GM12878 (cell line): ENCODE results near the gene PRR11. TPM values are rescaled to one million over a fixed set of nuclear protein-coding genes. Genes with fewer than 3 reads are reported as not detected.

ENCODE experiments used
- BRCA1 ChIP-seq: IDR thresholded peaks from 2 replicates; pipeline ENCODE4 v1.6.1; 2011; ENCODE audit warnings: low read depth, low read length, improper control_type of control experiment
- FOS ChIP-seq: IDR thresholded peaks from 3 replicates; pipeline ENCODE4 v1.6.1; 2011; ENCODE audit warnings: borderline replicate concordance; ENCODE audit not compliant: insufficient read length; ENCODE audit errors: extremely low read depth
- KDM1A ChIP-seq: fragments of 200-600 bp; sonication (generic); IDR thresholded peaks from 2 replicates; pipeline ENCODE4 v1.6.1; 2016; ENCODE audit warnings: borderline replicate concordance
- MEF2A ChIP-seq: IDR thresholded peaks from 2 replicates; pipeline ENCODE4 v1.6.1; 2011; ENCODE audit warnings: low read depth, mild to moderate bottlenecking, low read length, moderate library complexity; ENCODE audit not compliant: insufficient read depth
- NR2C2 ChIP-seq: IDR thresholded peaks from 2 replicates; pipeline ENCODE4 v1.6.1; 2011; ENCODE audit warnings: borderline replicate concordance, low read depth; ENCODE audit not compliant: control insufficient read depth, insufficient read length
- POLR2AphosphoS5 ChIP-seq: IDR thresholded peaks from 2 replicates; pipeline ENCODE4 v1.6.1; 2011; ENCODE audit warnings: mild to moderate bottlenecking, low read length, inconsistent platforms
- RAD21 ChIP-seq: IDR thresholded peaks from 2 replicates; pipeline ENCODE4 v1.6.1; 2011; ENCODE audit warnings: mild to moderate bottlenecking, low read depth, low read length, moderate library complexity; ENCODE audit not compliant: insufficient read depth
- RUNX3 ChIP-seq: IDR thresholded peaks from 2 replicates; pipeline ENCODE4 v1.6.1; 2012; ENCODE audit warnings: low read length, inconsistent platforms
- SIN3A ChIP-seq: IDR thresholded peaks from 2 replicates; pipeline ENCODE4 v1.6.1; 2012; ENCODE audit warnings: low read depth, low read length, improper control_type of control experiment
- SIX5 ChIP-seq: IDR thresholded peaks from 2 replicates; pipeline ENCODE4 v1.6.1; 2011; ENCODE audit warnings: mild to moderate bottlenecking, low read depth, low read length, moderate library complexity; ENCODE audit not compliant: severe bottlenecking
- SREBF2 ChIP-seq: IDR thresholded peaks from 2 replicates; pipeline ENCODE4 v1.6.1; 2012; ENCODE audit warnings: mild to moderate bottlenecking, low read length
- STAT1 ChIP-seq: fragments of 450-650 bp; conservative IDR thresholded peaks from 2 replicates; pipeline ENCODE4 v1.6.1; 2014; ENCODE audit warnings: antibody characterized with exemption, mild to moderate bottlenecking
- STAT3 ChIP-seq: IDR thresholded peaks from 2 replicates; pipeline ENCODE4 v1.6.1; 2011; ENCODE audit warnings: low read depth, low read length, improper control_type of control experiment
- ZBED1 ChIP-seq: IDR thresholded peaks from 2 replicates; pipeline ENCODE4 v1.6.1; 2016; ENCODE audit warnings: borderline replicate concordance
- ZNF384 ChIP-seq: IDR thresholded peaks from 2 replicates; pipeline ENCODE4 v1.6.1; 2012; ENCODE audit warnings: low read depth, mild to moderate bottlenecking, low read length, improper control_type of control experiment, borderline replicate concordance
- polyA plus RNA-seq, 11 experiments: library from polyadenylated mRNA; depleted of rRNA in 4 of 11; unstranded in 6 of 11; stranded (reverse) in 5 of 11; fragments of >200 nt; fragmentation: Nextera tagmentation in 4 of 11; fragmentation: Illumina TruSeq in 1 of 11; extraction: Ambion mirVana in 4 of 11; extraction: Trizol in 1 of 11; gene quantifications; 1 replicate in 1 of 11; 2 replicates in 10 of 11; pipeline versions ENCODE4 v1.2.1 to v1.2.3, GENCODE V29; 2011 to 2016; ENCODE audit warnings: inconsistent platforms in 2 of 11, missing spikeins in 2 of 11, low read depth in 1 of 11
- total RNA-seq, 4 experiments: library from RNA; depleted of rRNA in 3 of 4; stranded (reverse); fragments of >200 nt in 3 of 4; fragmentation: Illumina TruSeq in 1 of 4; extraction: Trizol in 1 of 4; gene quantifications; 2 replicates each; pipeline versions ENCODE4 v1.2.1 to v1.2.3, GENCODE V29; 2013 to 2021
- TF ChIP-seq, protein P1 (sequence below): fragments of 450-650 bp; IDR thresholded peaks from 2 replicates; pipeline ENCODE4 v1.6.1; 2017; ENCODE audit warnings: mild to moderate bottlenecking
- TF ChIP-seq, protein P2 (sequence below): fragments of 150-350 bp; IDR thresholded peaks from 2 replicates; pipeline ENCODE4 v1.6.1; 2016; ENCODE audit warnings: low read depth, low read length
- TF ChIP-seq, protein P3 (sequence below): IDR thresholded peaks from 2 replicates; pipeline ENCODE4 v1.6.1; 2012; ENCODE audit warnings: improper control_type of control experiment, low read depth, low read length; ENCODE audit not compliant: insufficient replicate concordance
- TF ChIP-seq, protein P4 (sequence below): fragments of 450-650 bp; IDR thresholded peaks from 2 replicates; pipeline ENCODE4 v1.6.1; 2016; ENCODE audit warnings: mild to moderate bottlenecking

The PRR11 gene
- total and polyA plus RNA-seq, 10 of the 15 experiments (the other 5 are each of a cell fraction or from before 2014, with no cell fraction given) = 20.8 to 97.0 (median 48.3) TPM

DNA sequence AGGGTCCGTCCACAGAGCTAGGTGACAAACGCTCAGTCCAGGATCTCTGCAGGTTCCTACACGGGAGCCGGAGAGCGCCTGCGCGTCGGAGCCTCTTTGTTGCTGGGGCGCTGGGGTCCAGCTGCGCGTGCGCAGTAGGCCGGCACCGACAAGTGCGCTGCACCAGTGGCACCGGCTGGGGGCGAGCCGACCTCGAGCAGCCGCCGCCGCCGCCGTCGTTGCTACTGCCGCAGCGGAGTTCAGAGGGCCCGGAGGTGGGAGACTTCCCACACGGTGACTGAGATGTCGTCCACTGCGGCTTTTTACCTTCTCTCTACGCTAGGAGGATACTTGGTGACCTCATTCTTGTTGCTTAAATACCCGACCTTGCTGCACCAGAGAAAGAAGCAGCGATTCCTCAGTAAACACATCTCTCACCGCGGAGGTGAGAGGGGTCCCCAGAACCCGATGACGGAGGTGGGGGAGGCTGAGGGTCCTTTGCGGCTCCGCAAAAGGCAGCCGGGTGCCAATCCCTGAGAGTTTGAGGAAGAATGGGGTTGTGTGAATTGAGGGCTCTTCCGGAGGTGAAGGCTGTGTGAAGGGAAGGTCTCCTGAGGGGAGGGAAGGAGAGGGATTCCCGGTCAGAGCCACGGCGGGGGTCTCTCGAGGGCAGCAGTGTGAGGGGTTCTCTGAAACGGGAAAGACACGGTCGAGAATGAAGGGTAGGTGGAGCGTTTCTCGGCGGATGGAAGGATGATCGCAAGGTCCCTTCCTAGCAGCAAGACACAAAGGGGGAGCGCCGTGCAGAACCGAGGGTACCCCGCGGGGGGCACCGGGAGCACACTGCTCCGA lies 65.0 kb downstream of the PRR11 start, which contains the start of gene GDPD1 (continued):
- TF ChIP-seq, protein P1, sequence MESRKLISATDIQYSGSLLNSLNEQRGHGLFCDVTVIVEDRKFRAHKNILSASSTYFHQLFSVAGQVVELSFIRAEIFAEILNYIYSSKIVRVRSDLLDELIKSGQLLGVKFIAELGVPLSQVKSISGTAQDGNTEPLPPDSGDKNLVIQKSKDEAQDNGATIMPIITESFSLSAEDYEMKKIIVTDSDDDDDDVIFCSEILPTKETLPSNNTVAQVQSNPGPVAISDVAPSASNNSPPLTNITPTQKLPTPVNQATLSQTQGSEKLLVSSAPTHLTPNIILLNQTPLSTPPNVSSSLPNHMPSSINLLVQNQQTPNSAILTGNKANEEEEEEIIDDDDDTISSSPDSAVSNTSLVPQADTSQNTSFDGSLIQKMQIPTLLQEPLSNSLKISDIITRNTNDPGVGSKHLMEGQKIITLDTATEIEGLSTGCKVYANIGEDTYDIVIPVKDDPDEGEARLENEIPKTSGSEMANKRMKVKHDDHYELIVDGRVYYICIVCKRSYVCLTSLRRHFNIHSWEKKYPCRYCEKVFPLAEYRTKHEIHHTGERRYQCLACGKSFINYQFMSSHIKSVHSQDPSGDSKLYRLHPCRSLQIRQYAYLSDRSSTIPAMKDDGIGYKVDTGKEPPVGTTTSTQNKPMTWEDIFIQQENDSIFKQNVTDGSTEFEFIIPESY = no peak
- no peak for TF ChIP-seq FOS
- TF ChIP-seq, protein P2, sequence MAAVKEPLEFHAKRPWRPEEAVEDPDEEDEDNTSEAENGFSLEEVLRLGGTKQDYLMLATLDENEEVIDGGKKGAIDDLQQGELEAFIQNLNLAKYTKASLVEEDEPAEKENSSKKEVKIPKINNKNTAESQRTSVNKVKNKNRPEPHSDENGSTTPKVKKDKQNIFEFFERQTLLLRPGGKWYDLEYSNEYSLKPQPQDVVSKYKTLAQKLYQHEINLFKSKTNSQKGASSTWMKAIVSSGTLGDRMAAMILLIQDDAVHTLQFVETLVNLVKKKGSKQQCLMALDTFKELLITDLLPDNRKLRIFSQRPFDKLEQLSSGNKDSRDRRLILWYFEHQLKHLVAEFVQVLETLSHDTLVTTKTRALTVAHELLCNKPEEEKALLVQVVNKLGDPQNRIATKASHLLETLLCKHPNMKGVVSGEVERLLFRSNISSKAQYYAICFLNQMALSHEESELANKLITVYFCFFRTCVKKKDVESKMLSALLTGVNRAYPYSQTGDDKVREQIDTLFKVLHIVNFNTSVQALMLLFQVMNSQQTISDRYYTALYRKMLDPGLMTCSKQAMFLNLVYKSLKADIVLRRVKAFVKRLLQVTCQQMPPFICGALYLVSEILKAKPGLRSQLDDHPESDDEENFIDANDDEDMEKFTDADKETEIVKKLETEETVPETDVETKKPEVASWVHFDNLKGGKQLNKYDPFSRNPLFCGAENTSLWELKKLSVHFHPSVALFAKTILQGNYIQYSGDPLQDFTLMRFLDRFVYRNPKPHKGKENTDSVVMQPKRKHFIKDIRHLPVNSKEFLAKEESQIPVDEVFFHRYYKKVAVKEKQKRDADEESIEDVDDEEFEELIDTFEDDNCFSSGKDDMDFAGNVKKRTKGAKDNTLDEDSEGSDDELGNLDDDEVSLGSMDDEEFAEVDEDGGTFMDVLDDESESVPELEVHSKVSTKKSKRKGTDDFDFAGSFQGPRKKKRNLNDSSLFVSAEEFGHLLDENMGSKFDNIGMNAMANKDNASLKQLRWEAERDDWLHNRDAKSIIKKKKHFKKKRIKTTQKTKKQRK = no peak
- TF ChIP-seq ZBED1 = no peak
- peak; percentile 50 for TF ChIP-seq RAD21
- TF ChIP-seq BRCA1 = no peak
- no peak for TF ChIP-seq MEF2A
- TF ChIP-seq STAT1 = no peak
- no peak for TF ChIP-seq SREBF2
- TF ChIP-seq ZNF384 = no peak
- TF ChIP-seq SIN3A = no peak
- TF ChIP-seq, protein P3, sequence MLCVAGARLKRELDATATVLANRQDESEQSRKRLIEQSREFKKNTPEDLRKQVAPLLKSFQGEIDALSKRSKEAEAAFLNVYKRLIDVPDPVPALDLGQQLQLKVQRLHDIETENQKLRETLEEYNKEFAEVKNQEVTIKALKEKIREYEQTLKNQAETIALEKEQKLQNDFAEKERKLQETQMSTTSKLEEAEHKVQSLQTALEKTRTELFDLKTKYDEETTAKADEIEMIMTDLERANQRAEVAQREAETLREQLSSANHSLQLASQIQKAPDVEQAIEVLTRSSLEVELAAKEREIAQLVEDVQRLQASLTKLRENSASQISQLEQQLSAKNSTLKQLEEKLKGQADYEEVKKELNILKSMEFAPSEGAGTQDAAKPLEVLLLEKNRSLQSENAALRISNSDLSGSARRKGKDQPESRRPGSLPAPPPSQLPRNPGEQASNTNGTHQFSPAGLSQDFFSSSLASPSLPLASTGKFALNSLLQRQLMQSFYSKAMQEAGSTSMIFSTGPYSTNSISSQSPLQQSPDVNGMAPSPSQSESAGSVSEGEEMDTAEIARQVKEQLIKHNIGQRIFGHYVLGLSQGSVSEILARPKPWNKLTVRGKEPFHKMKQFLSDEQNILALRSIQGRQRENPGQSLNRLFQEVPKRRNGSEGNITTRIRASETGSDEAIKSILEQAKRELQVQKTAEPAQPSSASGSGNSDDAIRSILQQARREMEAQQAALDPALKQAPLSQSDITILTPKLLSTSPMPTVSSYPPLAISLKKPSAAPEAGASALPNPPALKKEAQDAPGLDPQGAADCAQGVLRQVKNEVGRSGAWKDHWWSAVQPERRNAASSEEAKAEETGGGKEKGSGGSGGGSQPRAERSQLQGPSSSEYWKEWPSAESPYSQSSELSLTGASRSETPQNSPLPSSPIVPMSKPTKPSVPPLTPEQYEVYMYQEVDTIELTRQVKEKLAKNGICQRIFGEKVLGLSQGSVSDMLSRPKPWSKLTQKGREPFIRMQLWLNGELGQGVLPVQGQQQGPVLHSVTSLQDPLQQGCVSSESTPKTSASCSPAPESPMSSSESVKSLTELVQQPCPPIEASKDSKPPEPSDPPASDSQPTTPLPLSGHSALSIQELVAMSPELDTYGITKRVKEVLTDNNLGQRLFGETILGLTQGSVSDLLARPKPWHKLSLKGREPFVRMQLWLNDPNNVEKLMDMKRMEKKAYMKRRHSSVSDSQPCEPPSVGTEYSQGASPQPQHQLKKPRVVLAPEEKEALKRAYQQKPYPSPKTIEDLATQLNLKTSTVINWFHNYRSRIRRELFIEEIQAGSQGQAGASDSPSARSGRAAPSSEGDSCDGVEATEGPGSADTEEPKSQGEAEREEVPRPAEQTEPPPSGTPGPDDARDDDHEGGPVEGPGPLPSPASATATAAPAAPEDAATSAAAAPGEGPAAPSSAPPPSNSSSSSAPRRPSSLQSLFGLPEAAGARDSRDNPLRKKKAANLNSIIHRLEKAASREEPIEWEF = no peak
- TF ChIP-seq, protein P4, sequence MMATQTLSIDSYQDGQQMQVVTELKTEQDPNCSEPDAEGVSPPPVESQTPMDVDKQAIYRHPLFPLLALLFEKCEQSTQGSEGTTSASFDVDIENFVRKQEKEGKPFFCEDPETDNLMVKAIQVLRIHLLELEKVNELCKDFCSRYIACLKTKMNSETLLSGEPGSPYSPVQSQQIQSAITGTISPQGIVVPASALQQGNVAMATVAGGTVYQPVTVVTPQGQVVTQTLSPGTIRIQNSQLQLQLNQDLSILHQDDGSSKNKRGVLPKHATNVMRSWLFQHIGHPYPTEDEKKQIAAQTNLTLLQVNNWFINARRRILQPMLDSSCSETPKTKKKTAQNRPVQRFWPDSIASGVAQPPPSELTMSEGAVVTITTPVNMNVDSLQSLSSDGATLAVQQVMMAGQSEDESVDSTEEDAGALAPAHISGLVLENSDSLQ = no peak
- TF ChIP-seq POLR2AphosphoS5 = peak; percentile 29; the same call in 1 of the 2 replicates
- peak; percentile 61 for TF ChIP-seq RUNX3
- no peak for TF ChIP-seq STAT3
- no peak for TF ChIP-seq KDM1A
- no peak for TF ChIP-seq NR2C2
- TF ChIP-seq SIX5 = no peak
